Stimulated activated CD4-positive, alpha-beta T cell treated with anti-CD3 and anti-CD28 coated beads, Interleukin-1b, Interleukin-23, amount 100 ng/mL, for 24 hours (primary cell): Measurements from ENCODE around the gene APMAP.
"Not testable (repeated sequence)": the region's sequence is repeated elsewhere in the genome, so short reads cannot be mapped to it uniquely, and the experiment has no call there.

ENCODE experiments used
- DNase-seq, 4 experiments: peaks; one replicate each; pipeline ENCODE4 v3.0.0-alpha.2; 2020; ENCODE audit warnings: low read depth in 4 of 4, low spot score in 1 of 4

The APMAP gene

DNA sequence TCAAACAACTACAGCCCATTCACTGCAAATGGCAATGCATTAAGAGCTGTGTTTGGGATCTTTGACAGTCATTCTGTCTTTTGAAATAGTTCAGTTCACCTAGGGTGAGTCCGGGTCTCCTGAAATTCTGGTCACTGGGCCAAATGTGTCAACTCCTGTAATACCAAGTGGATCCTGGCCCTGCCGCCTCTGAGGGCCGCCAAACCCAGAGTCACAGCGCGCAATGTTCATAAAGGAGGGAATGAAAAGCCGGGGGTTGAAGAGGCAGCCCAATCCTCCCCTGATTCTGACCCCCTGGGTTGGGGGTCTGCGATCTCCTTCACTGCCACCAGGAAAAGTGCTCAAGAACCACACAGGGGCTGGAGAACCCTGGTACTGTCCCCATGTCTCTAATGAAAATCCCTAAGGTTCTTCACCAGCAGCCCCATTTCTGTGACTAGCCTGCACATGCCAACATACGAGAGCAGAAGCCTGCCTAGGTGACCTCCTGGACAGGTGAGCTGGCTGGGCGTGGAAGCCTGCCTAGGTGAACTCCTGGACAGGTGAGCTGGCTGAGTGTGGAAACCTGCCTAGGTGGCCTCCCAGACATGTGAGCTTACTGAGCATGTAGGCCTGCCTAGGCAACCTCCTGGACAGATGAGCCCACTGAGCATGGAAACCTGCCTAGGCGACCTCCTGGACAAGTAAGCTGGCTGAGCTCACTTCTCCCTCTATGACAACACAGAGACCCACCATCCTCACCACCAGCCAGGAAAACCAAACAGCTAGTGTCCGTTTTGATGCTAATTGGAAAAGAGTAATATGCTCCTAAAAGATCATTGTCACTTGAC is 16.1 kb upstream of the APMAP start:
- no peak for DNase-seq

DNA sequence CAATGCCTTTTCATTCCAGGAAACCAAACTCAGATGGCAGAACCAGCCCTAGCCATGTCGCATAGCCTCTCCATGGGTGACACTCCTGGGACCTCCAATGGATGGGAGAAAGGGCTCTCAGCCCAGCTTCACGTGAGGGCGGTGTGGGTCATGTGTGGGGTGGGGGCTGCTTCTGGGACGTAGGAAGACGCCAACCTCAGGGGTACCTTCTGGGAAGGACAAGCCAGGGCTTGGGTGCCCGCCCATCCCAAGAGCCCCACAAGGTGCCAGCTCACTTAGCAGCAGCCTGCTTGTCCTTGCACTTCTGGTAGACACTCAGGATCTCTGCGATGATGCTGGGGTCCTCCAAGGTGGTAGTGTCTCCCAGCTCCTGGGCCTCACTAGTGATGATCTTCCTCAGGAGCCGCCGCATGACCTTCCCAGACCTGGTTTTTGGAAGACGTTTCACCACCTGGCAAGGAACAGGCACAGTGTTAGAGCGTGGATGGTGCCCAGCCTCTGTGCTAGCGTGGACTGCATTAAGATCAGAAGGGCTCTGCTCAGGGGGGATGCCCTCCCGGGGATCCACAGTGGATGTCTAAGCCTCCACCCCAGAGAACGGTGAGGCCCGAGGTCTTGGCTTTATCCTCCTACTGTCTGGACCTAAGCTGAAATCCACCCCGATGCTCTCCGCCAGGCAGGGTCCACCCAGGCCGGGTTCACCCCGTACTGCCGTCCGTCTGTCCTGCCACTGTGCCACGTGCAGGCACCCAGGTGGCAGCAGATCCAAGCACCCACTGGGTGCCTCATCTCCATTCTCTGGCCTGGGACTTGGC is 15.1 kb upstream of the APMAP start:
- DNase-seq: no peak

DNA sequence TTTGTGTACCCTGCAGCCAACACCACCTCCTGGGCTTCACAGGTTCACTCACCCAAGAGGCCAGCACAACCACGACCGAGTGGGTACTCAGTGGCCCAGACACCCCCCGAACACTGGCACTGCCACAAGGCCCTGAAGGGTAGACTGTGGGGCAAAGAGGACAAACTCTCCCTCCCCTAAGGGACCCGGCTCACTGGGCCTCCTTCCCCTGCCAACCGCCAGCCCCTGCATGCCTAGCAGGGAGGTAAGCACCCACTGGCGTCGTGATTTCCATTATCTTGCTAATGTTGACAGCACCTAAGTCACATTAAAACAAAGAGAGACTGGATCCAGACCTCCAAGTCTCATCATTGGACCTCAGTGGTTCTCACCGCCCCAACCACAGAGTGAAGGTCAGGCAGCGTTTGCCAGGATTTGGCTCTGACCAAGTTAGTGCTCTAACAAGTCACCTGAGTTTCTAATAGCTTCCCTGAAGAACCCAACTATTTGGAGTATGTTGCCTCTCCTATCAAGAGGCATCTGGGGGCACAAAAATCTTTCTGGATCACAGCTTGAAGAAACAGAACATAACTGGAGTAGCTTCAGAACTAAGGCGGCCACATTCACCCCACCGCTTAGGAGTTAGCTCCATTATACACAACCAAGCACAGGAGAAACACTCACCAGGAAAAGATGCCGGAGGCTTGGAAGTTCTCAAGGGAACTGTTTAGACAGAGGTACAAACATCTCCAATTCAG is 14.0 kb upstream of the APMAP start:
- DNase-seq: no peak

DNA sequence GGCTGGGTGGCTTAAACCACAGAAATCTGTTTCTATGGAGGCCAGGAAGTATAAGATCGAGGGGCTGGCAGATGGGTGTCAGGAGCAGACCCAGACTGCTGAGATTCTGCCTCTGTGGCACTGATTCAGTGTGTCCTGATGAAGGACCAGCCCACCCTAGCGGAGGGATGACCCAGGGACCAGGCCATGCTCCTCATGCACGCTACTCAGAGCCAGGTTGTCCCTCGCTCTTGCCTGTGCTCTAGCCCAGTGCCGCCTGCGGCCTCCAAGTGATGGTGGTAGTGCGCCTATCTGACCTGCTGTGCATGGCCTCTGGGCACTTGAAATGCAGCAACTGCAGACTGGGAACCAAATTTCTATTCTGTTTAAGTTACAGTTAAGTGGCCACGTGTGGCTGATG is 13.1 kb upstream of the APMAP start:
- DNase-seq: no peak

DNA sequence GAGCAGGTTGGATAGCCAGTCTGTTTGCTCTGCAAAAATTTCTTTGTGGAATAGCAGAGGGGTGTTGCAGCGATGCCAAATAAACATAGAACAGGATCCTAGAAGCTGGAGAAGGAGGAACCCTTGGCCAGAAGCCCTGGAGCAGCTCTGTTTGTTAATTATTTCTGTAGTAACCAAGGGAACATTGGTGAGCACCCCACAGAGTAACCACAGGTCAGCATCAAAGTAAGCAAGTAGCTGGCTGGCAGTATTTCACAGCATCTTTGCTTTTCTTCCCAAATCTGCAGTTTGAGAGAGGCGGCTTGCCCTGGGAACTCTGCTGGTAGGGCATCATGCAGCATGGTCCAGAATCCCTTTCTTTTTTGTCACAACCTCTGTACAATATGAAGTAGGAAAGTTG is 12.7 kb upstream of the APMAP start:
- no peak for DNase-seq

DNA sequence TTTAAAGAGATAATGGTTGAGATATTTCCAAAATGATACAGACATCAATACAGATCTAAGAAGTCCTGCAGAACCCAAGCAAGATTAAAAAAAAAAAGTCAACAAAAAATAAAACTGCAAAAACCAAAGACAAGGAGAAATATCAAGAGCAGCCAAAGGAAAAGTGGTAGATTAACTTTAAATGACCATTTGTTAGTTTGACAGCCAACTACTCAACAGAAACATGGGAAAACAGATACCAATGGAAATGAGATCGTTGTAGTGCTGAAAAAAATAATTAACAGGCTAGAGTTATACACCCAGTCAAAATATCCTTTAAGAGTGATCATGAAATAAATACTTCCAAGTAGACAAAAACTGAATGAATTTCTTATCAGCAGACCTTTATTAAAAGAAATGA is 10.5 kb upstream of the APMAP start:
- no peak for DNase-seq

DNA sequence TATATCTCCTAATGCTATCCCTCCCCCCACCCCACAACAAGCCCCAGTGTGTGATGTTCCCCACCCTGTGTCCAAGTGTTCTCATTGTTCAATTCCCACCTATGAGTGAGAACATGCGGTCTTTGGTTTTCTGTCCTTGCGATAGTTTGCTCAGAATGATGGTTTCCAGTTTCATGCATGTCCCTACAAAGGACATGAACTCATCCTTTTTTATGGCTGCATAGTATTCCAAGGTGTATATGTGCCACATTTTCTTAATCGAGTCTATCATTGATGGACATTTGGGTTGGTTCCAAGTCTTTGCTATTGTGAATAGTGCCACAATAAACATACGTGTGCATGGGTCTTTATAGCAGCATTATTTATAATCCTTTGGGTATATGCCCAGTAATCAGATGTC is 8.8 kb upstream of the APMAP start:
- DNase-seq: not testable (repeated sequence)

DNA sequence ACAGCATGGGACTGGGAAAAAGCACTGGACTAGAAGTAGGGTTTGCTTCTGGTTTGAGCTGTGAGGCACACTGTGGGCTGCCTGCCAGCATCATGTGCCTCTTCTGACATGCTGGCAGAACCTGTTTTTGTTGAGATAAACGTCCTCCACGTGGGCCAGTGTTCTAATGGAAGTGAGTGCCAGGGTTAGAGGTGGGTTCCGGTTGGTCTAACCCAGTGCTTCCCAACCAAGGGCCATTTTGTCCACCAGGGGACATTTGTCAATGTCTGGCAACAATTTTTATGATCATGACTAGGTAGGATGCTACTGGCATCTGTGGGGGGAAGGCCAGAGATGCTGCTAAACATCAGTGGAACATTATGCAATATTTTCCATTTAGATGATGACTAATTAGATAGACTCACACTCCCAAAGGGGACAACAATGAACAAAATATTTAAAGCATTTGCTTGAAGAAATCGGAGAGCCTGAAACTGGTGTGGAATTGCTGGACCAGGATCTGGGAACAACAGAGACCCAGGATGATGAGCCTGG is 7.8 kb upstream of the APMAP start:
- DNase-seq: no peak

DNA sequence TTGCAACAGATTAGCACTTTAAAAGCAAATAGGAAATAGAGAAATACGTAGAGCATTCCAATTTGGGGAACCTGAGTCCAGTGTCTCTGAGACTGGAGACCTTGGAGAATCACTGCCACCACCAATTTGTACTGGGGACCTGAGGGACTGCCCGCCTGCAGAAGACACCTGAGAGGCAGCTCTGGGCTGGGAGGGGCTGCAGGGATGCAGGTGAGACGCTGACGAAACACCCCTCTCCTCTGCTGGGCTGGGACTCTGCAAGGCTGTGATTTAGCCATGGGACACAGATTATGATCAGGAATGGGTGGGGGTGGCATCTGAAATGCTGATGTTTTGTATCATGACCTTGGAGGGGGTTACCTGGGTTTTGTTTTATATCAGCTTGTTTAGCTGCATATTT is 7.0 kb upstream of the APMAP start:
- no peak for DNase-seq

DNA sequence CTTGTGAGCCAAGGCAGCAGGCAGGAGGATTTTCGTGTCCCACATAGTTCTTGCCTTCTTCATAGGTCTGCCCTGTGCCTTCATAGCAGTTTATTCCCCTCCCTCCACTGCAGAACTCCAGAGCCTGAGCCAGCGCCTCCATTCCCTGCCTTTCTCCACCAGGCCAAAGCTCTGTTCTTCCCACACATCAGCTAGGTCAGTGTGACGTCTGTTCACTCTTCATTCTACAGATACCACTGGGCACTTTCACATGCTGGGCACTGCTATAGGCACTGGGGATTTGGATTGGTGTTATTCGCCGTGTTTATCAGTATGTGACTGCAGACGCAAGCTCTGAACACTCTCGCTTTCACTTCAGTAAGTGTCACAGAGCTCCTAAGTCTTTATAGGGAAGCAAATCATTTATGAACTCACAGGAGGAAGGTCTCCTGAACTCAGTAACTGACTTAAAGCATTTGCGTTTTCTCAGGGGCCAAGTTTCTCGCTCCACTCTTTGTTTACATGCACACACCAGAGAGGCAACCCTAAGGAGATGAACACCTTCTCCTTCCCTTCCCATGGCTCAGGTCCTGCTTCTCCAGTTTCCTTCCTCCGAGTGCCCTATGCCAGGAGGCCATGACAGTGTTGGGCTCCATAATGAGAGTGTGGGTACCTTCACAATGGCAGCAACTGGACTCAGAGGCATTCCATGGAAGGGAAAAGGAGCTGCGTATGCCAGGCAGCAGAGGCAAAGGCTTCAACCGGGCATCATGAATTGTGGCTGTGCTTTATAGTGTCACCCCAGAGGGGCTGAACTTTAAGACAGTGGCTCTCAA is 6.3 kb upstream of the APMAP start:
- no peak for DNase-seq

DNA sequence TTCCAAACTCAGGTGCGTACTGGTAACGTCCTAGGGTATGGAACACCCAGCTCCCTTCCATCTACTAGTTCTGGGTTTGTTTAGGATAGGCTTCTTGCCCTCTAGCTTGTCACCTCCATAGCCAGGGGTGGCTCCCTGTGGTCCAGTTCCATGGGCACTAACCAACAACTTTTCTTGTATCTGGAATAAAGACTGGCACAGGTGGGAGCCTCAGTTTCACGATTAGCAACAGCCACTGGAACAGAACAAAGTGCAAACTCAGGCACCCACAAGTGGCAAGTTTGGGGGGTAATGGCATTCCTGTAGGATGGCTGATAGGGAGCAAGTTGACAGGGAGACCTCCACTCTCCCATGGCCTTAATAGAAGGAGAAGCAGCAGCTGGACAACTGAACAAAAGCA is 5.6 kb upstream of the APMAP start:
- no peak for DNase-seq

DNA sequence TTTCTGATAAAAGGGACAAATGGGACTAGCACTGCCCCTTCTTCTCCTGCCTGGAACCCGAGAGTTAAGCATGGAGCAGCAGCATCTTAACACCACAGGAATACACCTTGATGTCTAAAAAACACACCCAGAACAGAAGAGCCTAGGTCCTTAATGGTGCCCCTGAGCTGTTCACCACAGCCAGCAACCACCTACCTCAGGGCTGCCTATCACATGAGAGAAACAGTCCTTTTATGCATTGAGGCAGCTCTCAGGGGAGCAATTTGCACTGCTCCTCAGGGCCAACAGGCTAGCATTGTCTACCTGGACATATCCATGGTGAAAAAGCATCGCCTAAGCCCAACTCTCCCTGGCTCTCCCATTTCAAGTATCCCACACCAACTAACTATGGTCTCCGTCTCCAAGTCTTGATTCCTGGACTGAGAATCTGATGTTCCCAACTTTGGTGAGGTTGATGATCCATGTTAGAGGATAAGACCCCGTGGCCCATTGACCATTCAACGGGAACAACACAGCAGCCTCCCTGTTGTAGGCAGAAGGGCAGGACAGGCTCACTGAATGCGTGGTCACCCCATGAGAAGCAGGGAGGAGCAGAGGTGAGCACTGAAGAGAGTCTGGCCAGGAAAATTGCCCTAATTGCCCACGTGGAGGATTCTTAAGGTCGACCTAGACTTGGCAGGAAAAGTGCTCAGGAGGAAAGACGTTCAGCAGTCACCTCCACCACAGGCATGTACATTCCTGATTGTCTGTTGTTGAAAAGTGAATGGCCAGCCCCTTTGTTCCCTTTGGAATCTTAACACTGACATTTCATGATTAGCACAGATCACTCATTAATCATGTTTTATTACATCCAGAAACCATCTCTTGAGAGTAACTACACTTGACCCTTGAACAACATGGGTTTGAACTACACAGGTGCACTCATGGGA is 4.2 kb upstream of the APMAP start:
- DNase-seq: no peak

DNA sequence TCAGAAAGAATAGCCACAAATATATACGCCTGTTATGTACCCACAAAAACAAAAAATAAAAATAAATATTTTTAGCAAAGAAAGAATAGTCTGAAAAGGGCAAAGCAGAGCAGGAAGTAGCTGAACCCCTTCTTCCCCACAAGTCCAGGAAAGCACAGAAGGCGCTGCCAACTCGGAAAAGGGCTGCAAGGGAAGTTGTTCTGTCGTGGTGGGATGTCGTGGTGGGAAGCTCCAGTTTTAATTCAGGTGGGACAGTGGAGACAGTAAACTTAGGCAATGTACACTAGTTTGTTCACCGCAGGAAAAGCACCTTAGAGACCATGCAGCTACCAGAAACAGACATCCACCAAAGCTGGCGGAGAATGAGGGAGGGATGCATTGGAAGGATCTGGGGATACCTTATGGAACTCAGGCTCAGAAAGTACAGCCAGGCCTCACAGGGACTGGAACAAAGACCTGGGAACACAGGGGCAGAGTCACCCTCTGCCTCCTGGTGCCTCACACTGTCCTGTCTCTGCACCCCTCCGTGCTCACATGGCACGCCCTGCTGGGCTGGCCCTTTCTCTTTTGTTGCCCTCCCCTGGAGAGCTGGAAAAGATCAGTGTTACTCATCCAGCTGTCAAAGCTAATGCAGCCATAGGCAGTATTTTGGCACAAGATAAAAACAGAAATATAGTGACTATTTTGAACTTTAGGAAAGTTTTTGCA is 3.3 kb upstream of the APMAP start:
- no peak for DNase-seq

DNA sequence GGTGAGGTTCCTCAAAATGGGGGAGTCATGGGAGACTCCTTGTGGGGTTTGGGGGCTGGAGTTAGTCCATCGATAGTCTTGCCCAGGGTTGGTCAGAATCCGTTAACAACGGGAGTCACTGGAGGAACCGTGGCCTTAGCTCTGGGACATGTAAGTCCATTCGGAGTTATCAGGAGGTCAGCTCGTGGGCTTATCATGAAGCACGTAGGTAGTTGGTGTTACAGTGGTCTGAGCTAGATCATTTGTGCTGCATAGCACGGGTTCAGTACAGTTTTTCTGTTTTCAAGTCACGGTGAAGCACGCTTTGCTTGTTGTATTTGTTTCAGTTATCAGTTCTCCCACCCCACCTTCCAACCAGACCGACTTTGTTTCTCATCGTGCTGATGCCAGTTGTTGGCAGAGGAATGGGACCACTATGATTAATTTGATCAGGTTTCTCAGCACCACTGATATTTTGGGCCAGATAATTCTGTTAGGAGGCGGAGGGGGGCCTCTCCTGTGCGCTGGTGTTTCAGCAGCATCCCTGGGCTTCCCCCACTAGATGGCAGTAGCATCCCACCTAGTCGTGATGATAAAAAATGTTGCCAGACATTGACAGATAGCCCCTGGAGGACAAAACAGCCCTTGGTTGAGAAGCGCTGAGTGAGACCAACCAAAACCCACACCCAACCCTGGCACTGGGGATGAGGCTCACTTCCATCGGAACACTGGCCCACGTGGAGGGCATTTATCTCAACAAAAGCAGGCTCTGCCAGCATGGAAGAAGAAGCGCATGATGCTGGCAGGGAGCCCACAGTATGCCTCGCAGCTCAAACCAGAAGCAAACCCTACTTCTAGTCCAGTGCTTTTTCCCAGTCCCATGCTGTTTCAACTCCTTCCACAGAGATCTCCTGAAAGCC is 2.2 kb upstream of the APMAP start:
- peak; percentile 66 to 78 (median 68) for DNase-seq

DNA sequence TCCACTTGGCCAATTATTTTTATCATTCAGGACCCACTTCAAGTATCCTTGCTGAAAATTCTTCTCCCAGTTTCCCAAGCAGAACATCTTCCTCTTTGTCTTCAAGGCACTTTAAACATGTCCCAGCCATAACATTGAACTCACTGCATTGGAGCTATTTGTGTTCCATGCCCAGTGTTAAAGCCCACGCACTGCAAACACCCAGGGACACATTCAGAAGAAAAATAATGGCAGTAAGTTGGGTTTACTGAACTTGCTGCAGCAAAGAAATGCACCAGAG is 1.6 kb upstream of the APMAP start:
- DNase-seq: no peak

DNA sequence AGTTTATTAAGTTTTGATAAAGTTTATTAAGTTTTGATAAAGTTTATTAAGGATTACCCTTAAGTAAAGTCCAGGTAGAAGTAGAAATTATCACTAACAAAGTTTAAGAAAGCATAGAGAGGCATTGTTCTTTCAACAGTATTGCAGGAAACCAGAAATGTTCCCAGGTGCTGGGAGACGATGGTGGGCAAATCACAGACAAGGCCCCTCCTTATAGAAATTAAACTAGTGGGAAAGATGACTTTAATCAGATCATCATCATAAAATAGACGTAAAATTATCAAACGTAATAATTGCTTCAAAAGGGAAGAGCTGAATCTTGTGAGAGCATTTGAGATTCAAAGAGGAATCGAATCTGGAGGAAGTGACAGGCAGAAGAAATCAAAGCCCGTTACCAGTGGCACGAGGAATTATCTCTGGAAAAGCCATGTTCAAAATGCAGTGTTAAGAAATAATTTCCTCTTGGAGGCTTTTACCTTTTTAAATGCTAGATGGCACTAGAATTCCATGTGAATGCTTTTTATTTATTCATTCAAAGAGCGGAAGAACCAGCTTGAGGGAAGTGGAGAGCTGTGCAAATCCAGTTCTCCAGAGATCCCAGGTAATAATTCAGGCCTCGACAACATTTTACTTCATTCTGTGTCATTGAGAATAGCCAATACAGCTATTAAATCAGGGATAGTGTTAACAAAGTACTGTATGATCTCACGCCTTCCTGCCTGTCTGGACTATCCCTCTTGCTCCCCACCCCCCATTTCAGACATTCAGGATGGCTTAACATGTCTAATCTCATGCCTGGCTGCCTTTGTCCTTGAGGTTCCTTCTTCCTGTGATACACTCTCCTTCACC is 1.0 kb upstream of the APMAP start:
- DNase-seq: no peak

DNA sequence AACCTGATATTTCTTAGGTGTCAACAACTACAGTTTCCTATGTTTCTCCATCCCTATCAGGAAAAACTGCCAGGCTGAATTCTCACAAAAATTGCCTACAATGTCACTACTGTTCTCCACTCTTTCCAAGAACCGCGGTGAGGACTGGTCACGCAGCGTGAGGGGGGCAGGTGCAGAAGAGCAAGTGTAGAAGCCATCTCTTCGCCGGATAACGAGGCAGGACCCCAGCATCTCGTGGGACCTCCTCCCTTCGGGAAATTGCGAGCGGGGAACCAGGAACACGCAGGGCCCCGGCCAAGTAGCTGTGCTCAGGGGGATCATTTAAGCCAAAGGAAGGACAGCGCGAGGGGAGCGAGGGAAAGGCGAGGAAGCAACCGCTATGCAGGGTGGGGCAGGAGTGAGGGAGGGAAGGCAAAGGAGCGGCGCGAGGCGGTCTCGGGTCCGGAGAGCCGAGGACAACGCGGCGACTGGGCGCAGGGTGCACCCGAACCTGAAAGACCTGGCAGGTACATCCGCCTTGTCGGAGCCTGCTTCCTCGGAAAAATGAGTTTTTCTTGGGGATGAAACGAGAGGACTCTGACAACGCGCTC is 559 bp downstream of the APMAP start:
- peak in 2 of 4 experiments; percentile 8 for DNase-seq
